B cell (primary cell): Measurements from ENCODE around the gene ABCC3. TPM values are rescaled to one million over a fixed set of nuclear protein-coding genes. Genes with fewer than 3 reads are reported as not detected.

Experiments
- ATAC-seq: fragments of 200-7000 bp; cut with Tn5 transposase; one replicate; pipeline ENCODE4 v1.10.0; 2021; ENCODE audit warnings: low read depth, mild to moderate bottlenecking, moderate number of reproducible peaks, moderate library complexity
- CTCF ChIA-PET: fragments of 350-600 bp; sonication (Branson Sonifier 250); formaldehyde crosslinking; loops from one replicate; lab custom pipeline; 2021; ENCODE audit warnings: antibody characterized with exemption, inconsistent platforms; lab: Charles Lee
- POLR2A ChIA-PET: fragments of 350-600 bp; sonication (Branson Sonifier 250); formaldehyde crosslinking; loops from one replicate; lab custom pipeline; 2021; ENCODE audit warnings: antibody characterized with exemption; lab: Charles Lee
- DNase-seq: peaks from one replicate; pipeline ENCODE4 v3.0.0; 2013
- H2AFZ ChIP-seq: 2 replicates; pipeline ENCODE4 v1.6.1; 2012; ENCODE audit warnings: mild to moderate bottlenecking, low read depth, low read length; ENCODE audit not compliant: insufficient read depth, poor library complexity, severe bottlenecking
- H3K27ac ChIP-seq, 2 donors: 1 replicate in 1 of 2; 2 replicates in 1 of 2; pipeline ENCODE4 v1.5.1; 2012 to 2013; ENCODE audit warnings: low read length in 2 of 2, mild to moderate bottlenecking in 2 of 2, moderate library complexity in 1 of 2
- H3K27me3 ChIP-seq, 4 experiments: fragments of 200-600 bp in 1 of 4; sonication (generic) in 1 of 4; replicated peaks in 1 of 4; 1 replicate in 2 of 4; 2 replicates in 2 of 4; pipeline versions ENCODE4 v1.6.1 to v1.7.0; 2013 to 2016; ENCODE audit warnings: low read length in 3 of 4, mild to moderate bottlenecking in 2 of 4, mixed read lengths in 1 of 4, moderate library complexity in 1 of 4; ENCODE audit not compliant: insufficient read depth in 4 of 4, control insufficient read depth in 3 of 4; ENCODE audit errors: control extremely low read depth in 1 of 4
- H3K36me3 ChIP-seq, 2 experiments: replicated peaks in 1 of 2; 1 replicate in 1 of 2; 2 replicates in 1 of 2; pipeline versions ENCODE4 v1.6.1 to v1.7.1; 2013; ENCODE audit warnings: low read length in 1 of 2; ENCODE audit not compliant: insufficient read depth in 2 of 2, control insufficient read depth in 1 of 2; ENCODE audit errors: control extremely low read depth in 1 of 2, extremely low read depth in 1 of 2
- H3K4me1 ChIP-seq, 2 donors: fragments of 200-600 bp in 1 of 2; sonication (generic) in 1 of 2; 1 replicate in 1 of 2; 2 replicates in 1 of 2; pipeline versions ENCODE4 v1.5.1 to v1.6.1; 2013 to 2017; ENCODE audit warnings: low read length in 2 of 2; ENCODE audit not compliant: control insufficient read depth in 2 of 2, insufficient read depth in 2 of 2
- H3K4me2 ChIP-seq: replicated peaks from 2 replicates; pipeline ENCODE3; 2012; ENCODE audit warnings: mild to moderate bottlenecking, low read depth, low read length; ENCODE audit not compliant: poor library complexity, severe bottlenecking
- H3K4me3 ChIP-seq, 5 experiments: fragments of 200-600 bp in 1 of 5; sonication (generic) in 1 of 5; 1 replicate in 3 of 5; 2 replicates in 2 of 5; pipeline versions ENCODE4 v1.5.1 to v1.7.0; 2011 to 2016; ENCODE audit warnings: low read length in 4 of 5, mild to moderate bottlenecking in 4 of 5, low read depth in 2 of 5, control low read depth in 1 of 5, moderate library complexity in 1 of 5; ENCODE audit not compliant: insufficient read depth in 1 of 5; ENCODE audit errors: control extremely low read depth in 1 of 5, extremely low read depth in 1 of 5
- H3K79me2 ChIP-seq: fragments of 200-600 bp; sonication (generic); one replicate; pipeline ENCODE4 v1.6.0; 2016; ENCODE audit warnings: low read length; ENCODE audit not compliant: control insufficient read depth, insufficient read depth
- H3K9ac ChIP-seq: fragments of 200-600 bp; sonication (generic); 2 replicates; pipeline ENCODE4 v1.6.1; 2017; ENCODE audit warnings: mild to moderate bottlenecking, low read length, moderate library complexity
- H3K9me3 ChIP-seq, 3 donors: one replicate each; pipeline versions ENCODE4 v1.6.1 to v1.7.1; 2013; ENCODE audit warnings: low read length in 2 of 3; ENCODE audit not compliant: control insufficient read depth in 2 of 3, insufficient read depth in 1 of 3; ENCODE audit errors: control extremely low read depth in 1 of 3
- H4K20me1 ChIP-seq: 2 replicates; pipeline ENCODE4 v1.6.0; 2012; ENCODE audit warnings: mild to moderate bottlenecking, low read length; ENCODE audit not compliant: insufficient read depth, control insufficient read depth, poor library complexity, severe bottlenecking
- H3K27ac Mint-ChIP-seq: one replicate; pipeline ENCODE4 v1.8.0; 2021; ENCODE audit warnings: mixed read lengths
- H3K27me3 Mint-ChIP-seq: one replicate; pipeline ENCODE4 v1.8.0; 2021; ENCODE audit warnings: mixed read lengths
- H3K4me1 Mint-ChIP-seq: one replicate; pipeline ENCODE4 v1.8.0; 2021; ENCODE audit warnings: mixed read lengths
- H3K4me3 Mint-ChIP-seq: one replicate; pipeline ENCODE4 v1.8.0; 2021; ENCODE audit warnings: mixed read lengths
- H3K9me3 Mint-ChIP-seq: one replicate; pipeline ENCODE4 v1.8.0; 2022; ENCODE audit warnings: mixed read lengths; ENCODE audit not compliant: insufficient read depth
- EZH2 ChIP-seq: IDR thresholded peaks from 2 replicates; pipeline ENCODE4 v1.6.1; 2012; ENCODE audit warnings: borderline replicate concordance, low read depth, mild to moderate bottlenecking, moderate library complexity, low read length; ENCODE audit not compliant: insufficient read depth, poor library complexity, severe bottlenecking
- WGBS: methylation state at CpG from one replicate; pipeline ENCODE4 v1.1.5; 2013; ENCODE audit warnings: missing lambda C conversion rate; ENCODE audit not compliant: insufficient coverage; 5-methylcytosine and 5-hydroxymethylcytosine counted together
- intact Hi-C: fragments of 100-400 bp; cut with micrococcal nuclease; formaldehyde crosslinking; loops from one replicate; pipeline ENCODE4 v1.10.0; 2022
- polyA plus RNA-seq: library from polyadenylated mRNA; depleted of rRNA; stranded (reverse); fragments of >200 nt; gene quantifications from 2 replicates; pipeline ENCODE4 v1.2.3, GENCODE V29; 2012
- total RNA-seq, 2 donors: library from RNA; stranded (reverse); fragments of 120-200 nt in 1 of 2; gene quantifications; 1 replicate in 1 of 2; 2 replicates in 1 of 2; pipeline versions ENCODE4 v1.2.3 to v1.2.4, GENCODE V29; 2013 to 2022
- TF ChIP-seq, protein P1 (sequence below): fragments of 200-600 bp; IDR thresholded peaks from one replicate; pipeline ENCODE4 v1.8.0; 2022; ENCODE audit warnings: antibody characterized with exemption, mild to moderate bottlenecking

ABCC3 gene
- total and polyA plus RNA-seq, 2 donors (not counting 1 experiment from before 2014, with no cell fraction given) = 0.05 to 0.60 TPM

DNA sequence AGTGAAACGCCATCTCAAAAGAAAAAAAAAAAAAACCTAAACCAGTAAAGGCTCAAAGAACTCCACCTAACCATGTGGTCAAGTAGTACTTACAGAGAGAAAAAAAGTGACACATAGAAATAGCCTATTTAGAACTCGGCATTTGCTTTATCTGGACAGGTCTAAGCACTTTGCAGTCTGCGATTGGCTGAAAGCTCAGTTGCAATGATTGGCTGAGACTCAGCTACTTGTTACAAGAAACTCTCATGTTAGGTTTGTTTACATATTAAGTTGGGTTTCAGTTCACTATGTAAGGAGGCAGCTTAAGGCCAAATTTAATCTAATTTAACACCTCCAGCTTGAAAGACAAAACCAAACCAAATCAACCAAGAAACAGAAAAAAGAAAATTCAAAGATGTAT is 19.1 kb downstream of the ABCC3 start:
- Histone ChIP-seq H3K9ac (no peak overlapping the region), H3K4me2 (no peak overlapping the region), H3K9me3 (peaks cover 0 to 11% (median 6%) of the 10 kb centered on the region in 3 donors), H3K4me3 (no peak overlapping the region), H3K27me3 (peaks cover 0 to 4% (median 0%) of the 10 kb centered on the region in 4 experiments), H4K20me1 (no peaks in the 10 kb centered on the region), H3K27ac (no peak overlapping the region), H3K4me1 (no peaks in the 10 kb centered on the region), H3K79me2 (no peaks in the 10 kb centered on the region), H3K36me3 (no peaks in the 10 kb centered on the region), H2AFZ (no peak overlapping the region)
- ChIA-PET CTCF (no interaction called here), POLR2A (interaction anchor here (0.7 kb wide), 1 partner anchor 44 kb away, joined by 3 read pairs; no protein-coding TSS in a partner anchor)
- H3K4me3 Mint-ChIP-seq = no peak overlapping the region
- H3K27ac Mint-ChIP-seq = no peak overlapping the region
- H3K9me3 Mint-ChIP-seq = peaks cover 2% of the 10 kb centered on the region
- no CpG with 5 or more reads among the region's 3 CpGs for WGBS
- DNase-seq = no peak
- intact Hi-C loops = no loop called here
- peaks cover 5% of the 10 kb centered on the region for H3K27me3 Mint-ChIP-seq
- no peaks in the 10 kb centered on the region for H3K4me1 Mint-ChIP-seq
- TF ChIP-seq, protein P1, sequence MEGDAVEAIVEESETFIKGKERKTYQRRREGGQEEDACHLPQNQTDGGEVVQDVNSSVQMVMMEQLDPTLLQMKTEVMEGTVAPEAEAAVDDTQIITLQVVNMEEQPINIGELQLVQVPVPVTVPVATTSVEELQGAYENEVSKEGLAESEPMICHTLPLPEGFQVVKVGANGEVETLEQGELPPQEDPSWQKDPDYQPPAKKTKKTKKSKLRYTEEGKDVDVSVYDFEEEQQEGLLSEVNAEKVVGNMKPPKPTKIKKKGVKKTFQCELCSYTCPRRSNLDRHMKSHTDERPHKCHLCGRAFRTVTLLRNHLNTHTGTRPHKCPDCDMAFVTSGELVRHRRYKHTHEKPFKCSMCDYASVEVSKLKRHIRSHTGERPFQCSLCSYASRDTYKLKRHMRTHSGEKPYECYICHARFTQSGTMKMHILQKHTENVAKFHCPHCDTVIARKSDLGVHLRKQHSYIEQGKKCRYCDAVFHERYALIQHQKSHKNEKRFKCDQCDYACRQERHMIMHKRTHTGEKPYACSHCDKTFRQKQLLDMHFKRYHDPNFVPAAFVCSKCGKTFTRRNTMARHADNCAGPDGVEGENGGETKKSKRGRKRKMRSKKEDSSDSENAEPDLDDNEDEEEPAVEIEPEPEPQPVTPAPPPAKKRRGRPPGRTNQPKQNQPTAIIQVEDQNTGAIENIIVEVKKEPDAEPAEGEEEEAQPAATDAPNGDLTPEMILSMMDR = no peak
- no peak for TF ChIP-seq EZH2
- no peak for ATAC-seq

DNA sequence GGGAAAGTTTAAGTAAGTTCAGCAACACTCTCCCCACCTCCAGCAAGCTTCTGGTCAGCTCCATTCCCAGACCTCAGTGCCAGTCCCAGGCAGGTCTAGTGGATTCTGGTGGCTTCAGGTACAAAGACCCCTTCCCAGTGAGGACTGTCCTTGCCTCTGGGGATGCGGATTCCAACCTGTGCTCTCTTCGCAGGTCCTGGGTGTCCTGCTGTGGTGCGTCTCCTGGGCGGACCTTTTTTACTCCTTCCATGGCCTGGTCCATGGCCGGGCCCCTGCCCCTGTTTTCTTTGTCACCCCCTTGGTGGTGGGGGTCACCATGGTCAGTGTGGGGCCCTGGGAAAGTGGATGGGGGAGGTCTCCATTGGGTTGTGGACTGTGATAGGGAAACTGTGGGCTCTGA is 21.8 kb downstream of the ABCC3 start:
- no peaks in the 10 kb centered on the region for H3K4me1 Mint-ChIP-seq
- DNase-seq (no peak), ATAC-seq (no peak)
- H2AFZ ChIP-seq = no peak overlapping the region
- H3K4me1 ChIP-seq = no peaks in the 10 kb centered on the region
- no peaks in the 10 kb centered on the region for H3K9me3 Mint-ChIP-seq
- H3K9me3 ChIP-seq = peaks cover 0 to 11% (median 6%) of the 10 kb centered on the region in 3 donors
- H3K4me3 Mint-ChIP-seq = no peak overlapping the region
- H3K27ac Mint-ChIP-seq = no peak overlapping the region
- peaks cover 0 to 4% (median 0%) of the 10 kb centered on the region in 4 experiments for H3K27me3 ChIP-seq
- H3K79me2 ChIP-seq = no peaks in the 10 kb centered on the region
- no peak overlapping the region for H3K4me3 ChIP-seq
- no peak overlapping the region for H3K9ac ChIP-seq
- no peak overlapping the region for H3K4me2 ChIP-seq
- POLR2A ChIA-PET = no interaction called here
- intact Hi-C loops = no loop called here
- TF ChIP-seq EZH2 = no peak
- TF ChIP-seq, protein P1 = no peak
- CTCF ChIA-PET = no interaction called here
- WGBS = 92% methylated on average over 5 of the region's 5 CpGs
- no peak overlapping the region for H3K27ac ChIP-seq
- peaks cover 5% of the 10 kb centered on the region for H3K27me3 Mint-ChIP-seq
- H4K20me1 ChIP-seq = no peaks in the 10 kb centered on the region
- no peaks in the 10 kb centered on the region for H3K36me3 ChIP-seq
